Measurements from ENCODE around the gene OR2G2.

The OR2G2 gene

GRCh38 chr1:247588060-247588459, at the start of gene OR2G2:
Gene OR2G2, plus strand, starts transcription at chr1:247588360. Its CDS starts 0 bp downstream, at chr1:247588360.
- DNase-seq, result no peak

GRCh38 chr1:247538561-247538960, 49.6 kb upstream of the OR2G2 start:
- DNase-seq, result no peak

GRCh38 chr1:247539215-247539614, 48.9 kb upstream of the OR2G2 start:
- DNase-seq, result no peak

- no peak for DNase-seq
Observed at GRCh38 chr1:247540581-247540980, 47.6 kb upstream of the OR2G2 start.

- no peak for DNase-seq
Observed at GRCh38 chr1:247542811-247543210, 45.3 kb upstream of the OR2G2 start.

- no peak for DNase-seq
Observed at GRCh38 chr1:247548092-247548491, 40.1 kb upstream of the OR2G2 start.

- peak in 1 of 2 experiments; percentile 5 for DNase-seq
Observed at GRCh38 chr1:247548769-247549182, 39.4 kb upstream of the OR2G2 start, which contains the start of gene GCSAML. Gene GCSAML, plus strand, starts transcription at chr1:247549134. Its CDS starts 58 bp downstream, at chr1:247549192.

GRCh38 chr1:247551721-247552120, 36.4 kb upstream of the OR2G2 start:
- DNase-seq, result no peak

- DNase-seq, result no peak
Observed at GRCh38 chr1:247552231-247552630, 35.9 kb upstream of the OR2G2 start.

GRCh38 chr1:247557926-247558674, 30.1 kb upstream of the OR2G2 start:
- DNase-seq, result no peak

GRCh38 chr1:247561711-247562110, 26.4 kb upstream of the OR2G2 start:
- DNase-seq, result no peak

GRCh38 chr1:247562198-247562597, 26.0 kb upstream of the OR2G2 start:
- DNase-seq, result no peak

GRCh38 chr1:247574236-247574635, 13.9 kb upstream of the OR2G2 start:
- no peak for DNase-seq

GRCh38 chr1:247574664-247575063, 13.5 kb upstream of the OR2G2 start:
- no peak for DNase-seq

GRCh38 chr1:247576514-247576913, 11.6 kb upstream of the OR2G2 start:
- DNase-seq, result no peak

GRCh38 chr1:247578946-247579460, 9.2 kb upstream of the OR2G2 start:
- DNase-seq, result no peak

- no peak for DNase-seq
Observed at GRCh38 chr1:247605286-247605685, 17.1 kb downstream of the OR2G2 start, which contains the start of gene OR2G3. Gene OR2G3, plus strand, starts transcription at chr1:247605586. Its CDS starts 0 bp downstream, at chr1:247605586.

GRCh38 chr1:247613405-247613804, 25.2 kb downstream of the OR2G2 start:
- no peak for DNase-seq

- no peak for DNase-seq
Observed at GRCh38 chr1:247614625-247615024, 26.5 kb downstream of the OR2G2 start.

- DNase-seq, result no peak
Observed at GRCh38 chr1:247627951-247628350, 39.8 kb downstream of the OR2G2 start.

GRCh38 chr1:247638011-247638410, 49.9 kb downstream of the OR2G2 start:
- DNase-seq, result no peak

- no peak for DNase-seq
Observed at GRCh38 chr1:247638781-247639180, 50.6 kb downstream of the OR2G2 start.

Measured in stimulated activated CD4-positive, alpha-beta T cell treated with anti-CD3 and anti-CD28 coated beads, Interleukin-4, amount 100 ng/mL, for 4 hours (primary cell).